Measurements from ENCODE around the gene LSM3. TPM values are rescaled to one million over a fixed set of nuclear protein-coding genes. Genes with fewer than 3 reads are reported as not detected.

LSM3 gene
- total RNA-seq, 4 donors from 2014 or later: 11.6 to 16.8 (median 14.2) TPM

DNA sequence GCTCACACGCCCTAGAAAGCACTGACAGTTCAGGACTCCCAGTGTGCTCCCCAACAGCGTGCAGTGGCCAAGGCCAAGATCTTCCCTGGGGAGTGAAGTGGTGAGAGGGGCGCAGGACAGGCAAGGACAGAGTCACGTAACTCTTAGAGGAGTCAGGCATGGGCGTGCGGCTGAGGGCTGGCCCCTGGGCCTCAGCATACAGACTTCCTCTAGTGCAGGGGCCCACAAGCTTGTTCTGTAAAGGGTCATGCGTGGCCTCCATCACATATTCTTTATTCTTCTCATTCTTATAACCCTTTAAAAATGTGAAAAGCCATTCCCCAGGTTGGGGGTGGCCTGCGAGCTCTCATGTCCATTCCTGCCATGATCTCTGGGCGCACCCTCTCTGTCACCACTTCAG lies 28.5 kb upstream of the LSM3 start:
- in situ Hi-C loops (cut with MboI; ENCODE audit: low sequenced_read_pairs in 4 of 4): no loop called here
- H3K36me3 ChIP-seq: peaks cover 0 to 34% of the 10 kb centered on the region in 2 donors
- TF ChIP-seq, protein P1, sequence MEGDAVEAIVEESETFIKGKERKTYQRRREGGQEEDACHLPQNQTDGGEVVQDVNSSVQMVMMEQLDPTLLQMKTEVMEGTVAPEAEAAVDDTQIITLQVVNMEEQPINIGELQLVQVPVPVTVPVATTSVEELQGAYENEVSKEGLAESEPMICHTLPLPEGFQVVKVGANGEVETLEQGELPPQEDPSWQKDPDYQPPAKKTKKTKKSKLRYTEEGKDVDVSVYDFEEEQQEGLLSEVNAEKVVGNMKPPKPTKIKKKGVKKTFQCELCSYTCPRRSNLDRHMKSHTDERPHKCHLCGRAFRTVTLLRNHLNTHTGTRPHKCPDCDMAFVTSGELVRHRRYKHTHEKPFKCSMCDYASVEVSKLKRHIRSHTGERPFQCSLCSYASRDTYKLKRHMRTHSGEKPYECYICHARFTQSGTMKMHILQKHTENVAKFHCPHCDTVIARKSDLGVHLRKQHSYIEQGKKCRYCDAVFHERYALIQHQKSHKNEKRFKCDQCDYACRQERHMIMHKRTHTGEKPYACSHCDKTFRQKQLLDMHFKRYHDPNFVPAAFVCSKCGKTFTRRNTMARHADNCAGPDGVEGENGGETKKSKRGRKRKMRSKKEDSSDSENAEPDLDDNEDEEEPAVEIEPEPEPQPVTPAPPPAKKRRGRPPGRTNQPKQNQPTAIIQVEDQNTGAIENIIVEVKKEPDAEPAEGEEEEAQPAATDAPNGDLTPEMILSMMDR (IDR thresholded peaks at IDR 0.05 in 4 of 5, conservative IDR thresholded peaks at IDR 0.05 in 1 of 5): no peak
- no peak for TF ChIP-seq POLR2A (IDR thresholded peaks at IDR 0.05)

DNA sequence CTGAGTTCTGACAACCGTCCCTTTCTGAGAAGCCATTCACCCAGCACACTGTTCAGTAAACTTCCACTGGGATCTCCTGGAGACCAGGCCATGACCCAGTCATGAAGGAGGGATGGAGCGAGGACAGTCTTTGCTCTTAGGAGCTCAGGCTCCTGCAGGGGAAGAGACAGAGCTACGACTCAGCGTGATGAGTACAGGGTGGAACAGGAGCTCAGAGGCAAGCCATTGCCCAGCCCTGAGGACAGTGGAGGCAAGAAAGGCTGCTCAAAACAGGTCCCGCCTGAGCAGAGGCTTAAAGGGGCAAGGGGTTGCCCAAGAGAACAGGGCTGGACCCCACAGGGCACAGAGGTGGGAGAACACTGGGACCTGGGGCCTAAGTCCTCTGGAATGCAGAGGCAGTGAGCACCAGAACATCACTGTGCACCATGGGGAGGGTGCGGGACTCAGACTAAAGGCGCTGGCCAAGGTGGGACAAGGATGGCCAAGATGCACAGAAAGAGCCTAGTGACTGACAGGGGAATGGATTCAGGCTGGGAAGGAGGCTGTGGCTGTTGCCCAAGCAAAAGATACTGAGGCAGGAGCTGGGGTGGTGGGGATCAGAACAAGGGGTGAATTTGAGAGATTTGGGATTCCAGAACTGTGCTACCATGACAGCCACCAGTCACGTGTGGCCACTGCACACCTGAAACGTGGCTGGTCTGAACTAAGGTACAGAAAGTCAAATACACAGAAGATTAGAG lies 28.0 kb upstream of the LSM3 start:
- no peak for DNase-seq
- peaks cover 2% of the 10 kb centered on the region in 2 donors for H3K4me1 ChIP-seq
- no peak for TF ChIP-seq POLR2A (IDR thresholded peaks at IDR 0.05)
- no peaks in the 10 kb centered on the region for H3K9me3 ChIP-seq
- intact Hi-C loops (cut with DNase I; ENCODE audit: low total_unique reads): no loop called here
- H3K4me3 ChIP-seq: no peak overlapping the region
- no peaks in the 10 kb centered on the region for H3K27me3 ChIP-seq
- ATAC-seq: no peak
- H3K27ac ChIP-seq: no peak overlapping the region
- in situ Hi-C loops (cut with MboI; ENCODE audit: low sequenced_read_pairs in 4 of 4): no loop called here
- H3K36me3 ChIP-seq: peaks cover 0 to 35% of the 10 kb centered on the region in 2 donors

More for the DNA sequence above, 28.5 kb upstream of the LSM3 start:
- intact Hi-C loops (cut with DNase I; ENCODE audit: low total_unique reads): no loop called here
- ATAC-seq (no peak), DNase-seq (no peak)
- Histone ChIP-seq H3K27ac (no peak overlapping the region), H3K27me3 (no peaks in the 10 kb centered on the region), H3K9me3 (no peaks in the 10 kb centered on the region), H3K4me3 (no peak overlapping the region), H3K4me1 (peaks cover 6 to 8% of the 10 kb centered on the region in 2 donors)

DNA sequence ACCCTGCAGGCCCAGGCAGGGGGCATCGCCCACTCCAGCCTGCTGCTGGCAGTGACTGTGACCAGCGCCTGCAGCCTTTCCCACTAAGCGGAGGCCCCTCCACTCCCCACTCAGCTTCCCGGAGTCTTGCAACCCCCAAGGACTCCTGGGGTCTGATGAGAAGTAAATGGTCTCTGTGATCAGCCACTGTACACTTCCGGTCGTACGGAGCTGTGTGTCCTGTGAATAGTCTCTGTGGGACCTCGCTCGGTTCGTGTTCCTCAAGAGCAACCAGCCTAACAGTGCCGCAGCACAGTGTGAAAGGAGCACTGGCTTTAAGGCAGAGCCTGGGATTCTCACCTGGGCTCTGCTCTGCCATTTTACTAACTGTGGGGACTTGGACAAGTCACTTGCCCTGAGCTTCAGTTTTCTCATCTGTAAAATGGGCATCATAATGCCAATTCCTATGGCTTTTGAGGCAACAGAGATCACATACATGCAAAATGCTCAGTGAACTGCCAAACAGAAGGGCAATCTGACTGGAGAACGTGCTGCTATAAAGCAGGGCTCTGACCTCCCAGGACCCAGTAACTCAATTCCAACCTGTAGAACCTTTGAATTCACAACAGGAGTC lies 27.0 kb upstream of the LSM3 start:
- H3K27me3 ChIP-seq: no peaks in the 10 kb centered on the region
- peaks cover 0 to 5% of the 10 kb centered on the region in 2 donors for H3K4me1 ChIP-seq
- TF ChIP-seq, protein P1 (IDR thresholded peaks at IDR 0.05 in 4 of 5, conservative IDR thresholded peaks at IDR 0.05 in 1 of 5): no peak
- no peak for TF ChIP-seq POLR2A (IDR thresholded peaks at IDR 0.05)
- in situ Hi-C loops (cut with MboI; ENCODE audit: low sequenced_read_pairs in 4 of 4) (no loop called here), intact Hi-C loops (cut with DNase I; ENCODE audit: low total_unique reads) (no loop called here)
- H3K9me3 ChIP-seq: no peaks in the 10 kb centered on the region
- no peak for DNase-seq
- ATAC-seq: no peak
- H3K27ac ChIP-seq: no peak overlapping the region
- no peak overlapping the region for H3K4me3 ChIP-seq
- H3K36me3 ChIP-seq: peaks cover 0 to 40% of the 10 kb centered on the region in 2 donors

DNA sequence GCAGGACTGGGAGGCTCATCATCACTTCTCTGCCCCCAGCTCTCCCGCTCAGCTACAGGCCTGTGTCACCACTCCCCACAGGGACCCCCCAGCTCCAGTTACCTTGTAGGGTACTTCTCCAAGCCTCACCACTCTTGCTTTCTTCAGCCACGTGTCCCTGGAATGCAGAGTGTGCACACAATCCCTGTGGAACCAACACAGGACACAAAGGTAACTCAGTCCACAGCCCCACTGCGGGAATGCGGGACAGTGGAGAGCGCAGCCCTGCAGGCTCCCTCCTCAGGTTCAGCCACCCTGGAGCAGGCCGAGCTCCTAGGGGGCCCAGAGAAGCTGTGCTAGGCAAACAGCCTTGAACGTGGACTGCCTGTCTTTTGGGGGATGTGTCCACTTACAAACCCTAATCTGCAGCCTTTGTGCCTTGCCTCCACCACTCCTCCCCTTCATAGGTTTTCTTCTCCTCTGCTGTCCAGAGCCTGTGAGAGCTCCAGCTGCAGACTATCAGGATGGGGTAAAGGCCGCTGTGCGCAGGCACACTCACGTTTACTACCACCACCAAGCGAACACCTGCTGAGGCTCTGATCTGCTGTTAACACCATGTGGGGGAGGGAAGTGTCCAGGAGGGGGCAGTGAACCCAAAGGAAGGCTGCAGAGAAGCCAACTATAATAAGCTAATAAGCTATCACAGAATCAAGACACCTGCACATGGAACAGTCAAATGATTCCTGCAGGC lies 26.2 kb upstream of the LSM3 start:
- no peak for TF ChIP-seq POLR2A (IDR thresholded peaks at IDR 0.05)
- TF ChIP-seq, protein P1 (IDR thresholded peaks at IDR 0.05 in 4 of 5, conservative IDR thresholded peaks at IDR 0.05 in 1 of 5): no peak
- Histone ChIP-seq H3K27me3 (no peaks in the 10 kb centered on the region), H3K4me1 (peaks cover 6 to 12% of the 10 kb centered on the region in 2 donors), H3K4me3 (no peak overlapping the region), H3K27ac (no peak overlapping the region), H3K9me3 (no peaks in the 10 kb centered on the region), H3K36me3 (peaks cover 0 to 35% of the 10 kb centered on the region in 2 donors)
- intact Hi-C loops (cut with DNase I; ENCODE audit: low total_unique reads) (no loop called here), in situ Hi-C loops (cut with MboI; ENCODE audit: low sequenced_read_pairs in 4 of 4) (no loop called here)
- ATAC-seq: no peak
- no peak for DNase-seq

DNA sequence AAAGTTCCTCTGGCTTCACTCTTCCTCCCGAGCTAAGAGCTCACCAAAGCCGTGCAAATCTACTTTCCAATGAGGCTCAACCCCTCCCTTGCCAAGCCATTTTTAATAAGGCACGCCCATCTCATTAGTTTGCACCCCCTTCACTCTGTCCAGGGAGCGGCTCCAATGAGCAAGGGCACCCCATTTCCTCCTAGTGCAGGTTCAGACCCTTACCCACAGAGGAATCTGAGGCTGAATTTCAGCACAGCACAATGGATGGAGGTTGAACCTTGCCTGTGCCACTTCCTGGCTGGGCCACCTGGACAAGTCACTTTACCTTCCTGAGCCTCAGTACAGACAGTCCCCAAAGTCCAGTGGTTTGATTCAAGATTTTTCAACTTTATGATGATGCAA lies 25.7 kb upstream of the LSM3 start:
- intact Hi-C loops (cut with DNase I; ENCODE audit: low total_unique reads): no loop called here
- Histone ChIP-seq H3K4me1 (peaks cover 10 to 17% of the 10 kb centered on the region in 2 donors), H3K9me3 (no peaks in the 10 kb centered on the region), H3K36me3 (peaks cover 0 to 35% of the 10 kb centered on the region in 2 donors), H3K27ac (no peak overlapping the region), H3K4me3 (no peak overlapping the region), H3K27me3 (no peaks in the 10 kb centered on the region)
- in situ Hi-C loops (cut with MboI; ENCODE audit: low sequenced_read_pairs in 4 of 4): no loop called here
- no peak for DNase-seq
- no peak for ATAC-seq
- TF ChIP-seq POLR2A (IDR thresholded peaks at IDR 0.05): no peak
- TF ChIP-seq, protein P1 (IDR thresholded peaks at IDR 0.05 in 4 of 5, conservative IDR thresholded peaks at IDR 0.05 in 1 of 5): no peak

All from gastrocnemius medialis (tissue), 4 donors.